ENCODE data around the gene MKRN2OS.
A peak's percentile ranks its signal among the peaks of the same experiment; 100 is the strongest.
"Not testable (repeated sequence)": the region's sequence is repeated elsewhere in the genome, so short reads cannot be mapped to it uniquely, and the experiment has no call there.

Gene MKRN2OS

GRCh38 chr3:12560505-12561190 is 15.3 kb upstream of the MKRN2OS start:
- no peak for DNase-seq

GRCh38 chr3:12559520-12559919 is 14.2 kb upstream of the MKRN2OS start:
- DNase-seq, result no peak

GRCh38 chr3:12558706-12559105 is 13.4 kb upstream of the MKRN2OS start:
- DNase-seq, result no peak

GRCh38 chr3:12557473-12558100 is 12.3 kb upstream of the MKRN2OS start:
- DNase-seq, result no peak

- peak; percentile 86 for DNase-seq
Measured at GRCh38 chr3:12556690-12557472, 11.6 kb upstream of the MKRN2OS start, which contains the start of gene MKRN2. TSS of gene MKRN2 (plus strand) at chr3:12557087. CDS start at chr3:12557151, 64 bp downstream.

- no peak for DNase-seq
Measured at GRCh38 chr3:12556314-12556689, 11.0 kb upstream of the MKRN2OS start.

- no peak for DNase-seq
Measured at GRCh38 chr3:12553921-12554391, 8.7 kb upstream of the MKRN2OS start.

- DNase-seq, result no peak
Measured at GRCh38 chr3:12549971-12550760, 4.9 kb upstream of the MKRN2OS start.

GRCh38 chr3:12544652-12545472 is 437 bp downstream of the MKRN2OS start:
- no peak for DNase-seq

GRCh38 chr3:12543497-12543896 is 1.8 kb downstream of the MKRN2OS start:
- DNase-seq, result not testable (repeated sequence)

- DNase-seq, result no peak
Measured at GRCh38 chr3:12541625-12542024, 3.7 kb downstream of the MKRN2OS start.

- DNase-seq, result no peak
Measured at GRCh38 chr3:12536423-12536822, 8.9 kb downstream of the MKRN2OS start.

- DNase-seq, result no peak
Measured at GRCh38 chr3:12532182-12532581, 13.1 kb downstream of the MKRN2OS start.

GRCh38 chr3:12527757-12528143 is 17.5 kb downstream of the MKRN2OS start:
- DNase-seq, result no peak

- no peak for DNase-seq
Measured at GRCh38 chr3:12522721-12523120, 22.6 kb downstream of the MKRN2OS start.

- no peak for DNase-seq
Measured at GRCh38 chr3:12521010-12521409, 24.3 kb downstream of the MKRN2OS start.

- no peak for DNase-seq
Measured at GRCh38 chr3:12518261-12519028, 26.9 kb downstream of the MKRN2OS start.

- no peak for DNase-seq
Measured at GRCh38 chr3:12516873-12517272, 28.4 kb downstream of the MKRN2OS start.

- no peak for DNase-seq
Measured at GRCh38 chr3:12515631-12516030, 29.7 kb downstream of the MKRN2OS start.

GRCh38 chr3:12513694-12514446 is 31.4 kb downstream of the MKRN2OS start:
- DNase-seq, result no peak
